Measurements from ENCODE around the gene EFNA5. TPM values are rescaled to one million over a fixed set of nuclear protein-coding genes. Genes with fewer than 3 reads are reported as not detected.

Gene EFNA5
- polyA plus RNA-seq, 3 donors: 0.01 TPM; not detected in 2

GRCh38 chr5:107538331-107538730 lies 132.4 kb downstream of the EFNA5 start:
- H3K79me2 ChIP-seq (ENCODE audit: insufficient read depth, low read length): no peaks in the 10 kb centered on the region
- H3K9me3 ChIP-seq (replicated peaks in 1 of 2; ENCODE audit: control insufficient read depth in 1 of 2, insufficient read depth in 1 of 2, low read length in 2 of 2): no peaks in the 10 kb centered on the region
- Mint-ChIP-seq H3K4me1 (no peaks in the 10 kb centered on the region), H3K27me3 (ENCODE audit: low read depth in 3 of 3) (peaks cover 0 to 5% (median 2%) of the 10 kb centered on the region in 3 donors), H3K9me3 (peaks cover 0 to 2% (median 0%) of the 10 kb centered on the region in 7 donors), H3K27ac (no peak overlapping the region), H3K36me3 (no peaks in the 10 kb centered on the region), H3K4me3 (no peak overlapping the region)
- DNase-seq: no peak
- H3K36me3 ChIP-seq (replicated peaks in 1 of 2; ENCODE audit: control insufficient read depth in 1 of 2, insufficient read depth in 2 of 2, low read length in 2 of 2): no peaks in the 10 kb centered on the region
- TF ChIP-seq CTCF (IDR thresholded peaks at IDR 0.05): no peak
- H3K27me3 ChIP-seq (ENCODE audit: control insufficient read depth in 2 of 2, insufficient read depth in 2 of 2, low read length in 2 of 2): no peaks in the 10 kb centered on the region
- intact Hi-C loops (cut with micrococcal nuclease): no loop called here
- no peak overlapping the region for H3K4me2 ChIP-seq (replicated peaks; ENCODE audit: extremely low read depth, low read length, poor library complexity, severe bottlenecking)
- no peak overlapping the region for H2AFZ ChIP-seq (ENCODE audit: insufficient read depth, low read depth, low read length, poor library complexity, severe bottlenecking)
- H3K4me3 ChIP-seq (replicated peaks in 1 of 3; ENCODE audit: low read depth in 2 of 3, low read length in 3 of 3): no peak overlapping the region
- H3K9ac ChIP-seq (ENCODE audit: insufficient read depth, low read length, poor library complexity, severe bottlenecking): no peak overlapping the region
- H3K27ac ChIP-seq (ENCODE audit: low read depth in 1 of 2, low read length in 2 of 2): no peak overlapping the region
- no peaks in the 10 kb centered on the region for H4K20me1 ChIP-seq (ENCODE audit: insufficient read depth, low read length)
- H3K4me1 ChIP-seq (ENCODE audit: control insufficient read depth in 1 of 2, insufficient read depth in 2 of 2, low read length in 2 of 2): no peaks in the 10 kb centered on the region

GRCh38 chr5:107535849-107536248 lies 134.9 kb downstream of the EFNA5 start:
- Histone ChIP-seq H2AFZ (ENCODE audit: insufficient read depth, low read depth, low read length, poor library complexity, severe bottlenecking) (no peak overlapping the region), H3K4me2 (replicated peaks; ENCODE audit: extremely low read depth, low read length, poor library complexity, severe bottlenecking) (no peak overlapping the region), H3K4me3 (replicated peaks in 1 of 3; ENCODE audit: low read depth in 2 of 3, low read length in 3 of 3) (no peak overlapping the region), H3K9me3 (replicated peaks in 1 of 2; ENCODE audit: control insufficient read depth in 1 of 2, insufficient read depth in 1 of 2, low read length in 2 of 2) (no peaks in the 10 kb centered on the region), H3K36me3 (replicated peaks in 1 of 2; ENCODE audit: control insufficient read depth in 1 of 2, insufficient read depth in 2 of 2, low read length in 2 of 2) (no peaks in the 10 kb centered on the region), H3K4me1 (ENCODE audit: control insufficient read depth in 1 of 2, insufficient read depth in 2 of 2, low read length in 2 of 2) (no peaks in the 10 kb centered on the region), H3K27me3 (ENCODE audit: control insufficient read depth in 2 of 2, insufficient read depth in 2 of 2, low read length in 2 of 2) (no peaks in the 10 kb centered on the region), H3K27ac (ENCODE audit: low read depth in 1 of 2, low read length in 2 of 2) (no peak overlapping the region), H4K20me1 (ENCODE audit: insufficient read depth, low read length) (no peaks in the 10 kb centered on the region), H3K79me2 (ENCODE audit: insufficient read depth, low read length) (no peaks in the 10 kb centered on the region), H3K9ac (ENCODE audit: insufficient read depth, low read length, poor library complexity, severe bottlenecking) (no peak overlapping the region)
- H3K27me3 Mint-ChIP-seq (ENCODE audit: low read depth in 3 of 3): peaks cover 0 to 2% (median 0%) of the 10 kb centered on the region in 3 donors
- no peaks in the 10 kb centered on the region for H3K4me1 Mint-ChIP-seq
- peaks cover 0 to 4% (median 0%) of the 10 kb centered on the region in 7 donors for H3K9me3 Mint-ChIP-seq
- intact Hi-C loops (cut with micrococcal nuclease): no loop called here
- DNase-seq: no peak
- no CpG with 5 or more reads among the region's 1 CpG for WGBS (ENCODE audit: insufficient coverage)
- H3K4me3 Mint-ChIP-seq: no peak overlapping the region
- no peaks in the 10 kb centered on the region for H3K36me3 Mint-ChIP-seq
- no peak for TF ChIP-seq CTCF (IDR thresholded peaks at IDR 0.05)
- no peak overlapping the region for H3K27ac Mint-ChIP-seq

All from CD14-positive monocyte (primary cell).